Calu3 (cell line): ENCODE results near the gene COL11A1. TPM values are rescaled to one million over a fixed set of nuclear protein-coding genes. Genes with fewer than 3 reads are reported as not detected.

Experiments used
- BruUV-seq: library from RNA; stranded (reverse); fragments of 400-500 nt; replicated peaks from 2 replicates; lab custom pipeline; 2021; lab: Mats Ljungman, UMichigan
- CTCF ChIA-PET: fragments of 300-600 bp; sonication (Branson Sonifier 250); formaldehyde crosslinking; loops from one replicate; lab custom pipeline; 2022; ENCODE audit warnings: antibody characterized with exemption; lab: Charles Lee
- DNase-seq: peaks from one replicate; pipeline ENCODE4 v3.0.0; 2022
- H3K27ac Mint-ChIP-seq: one replicate; pipeline ENCODE4 v1.8.0; 2022; ENCODE audit warnings: mixed read lengths; ENCODE audit not compliant: unreplicated experiment
- H3K27me3 Mint-ChIP-seq: one replicate; pipeline ENCODE4 v1.8.0; 2022; ENCODE audit warnings: mixed read lengths; ENCODE audit not compliant: unreplicated experiment
- H3K36me3 Mint-ChIP-seq: one replicate; pipeline ENCODE4 v1.8.0; 2022; ENCODE audit warnings: mild to moderate bottlenecking, moderate library complexity, mixed read lengths; ENCODE audit not compliant: insufficient read depth, unreplicated experiment
- H3K4me1 Mint-ChIP-seq: one replicate; pipeline ENCODE4 v1.8.0; 2022; ENCODE audit warnings: mild to moderate bottlenecking, low read depth, mixed read lengths; ENCODE audit not compliant: unreplicated experiment
- H3K4me3 Mint-ChIP-seq: one replicate; pipeline ENCODE4 v1.8.0; 2022; ENCODE audit warnings: mild to moderate bottlenecking, low read depth, moderate library complexity, mixed read lengths; ENCODE audit not compliant: unreplicated experiment
- H3K9me3 Mint-ChIP-seq: one replicate; pipeline ENCODE4 v1.8.0; 2022; ENCODE audit warnings: low read depth, mixed read lengths; ENCODE audit not compliant: unreplicated experiment
- CTCF ChIP-seq: fragments of 200-600 bp; IDR thresholded peaks from one replicate; pipeline ENCODE4 v1.8.0; 2022; ENCODE audit warnings: antibody characterized with exemption; ENCODE audit not compliant: unreplicated experiment
- intact Hi-C: fragments of 100-400 bp; cut with micrococcal nuclease; formaldehyde crosslinking; loops from one replicate; pipeline ENCODE4 v1.10.0; 2022; ENCODE audit not compliant: unreplicated experiment
- total RNA-seq: library from RNA; stranded (reverse); gene quantifications from 2 replicates; pipeline ENCODE4 v1.2.3, GENCODE V29; 2022

The COL11A1 gene
- total RNA-seq, 1 experiment from 2014 or later = not detected

- H3K4me1 Mint-ChIP-seq = no peaks in the 10 kb centered on the region
- no peaks in the 10 kb centered on the region for H3K36me3 Mint-ChIP-seq
- CTCF ChIA-PET = no interaction called here
- no peaks in the 10 kb centered on the region for H3K27me3 Mint-ChIP-seq
- intact Hi-C loops = no loop called here
- DNase-seq = no peak
- no peak overlapping the region for H3K4me3 Mint-ChIP-seq
- peaks cover 10% of the 10 kb centered on the region for H3K9me3 Mint-ChIP-seq
- no peak overlapping the region for H3K27ac Mint-ChIP-seq
- BruUV-seq = no TSS peak
- no peak for TF ChIP-seq CTCF
Observed at GRCh38 chr1:102872097-102872496, 236.2 kb downstream of the COL11A1 start.

- no peaks in the 10 kb centered on the region for H3K36me3 Mint-ChIP-seq
- H3K4me3 Mint-ChIP-seq = no peak overlapping the region
- intact Hi-C loops = no loop called here
- no peaks in the 10 kb centered on the region for H3K27me3 Mint-ChIP-seq
- H3K4me1 Mint-ChIP-seq = no peaks in the 10 kb centered on the region
- H3K9me3 Mint-ChIP-seq = peaks cover 9% of the 10 kb centered on the region
- no peak for DNase-seq
- TF ChIP-seq CTCF = no peak
- no TSS peak for BruUV-seq
- CTCF ChIA-PET = no interaction called here
- H3K27ac Mint-ChIP-seq = no peak overlapping the region
Observed at GRCh38 chr1:102863704-102864103, 244.6 kb downstream of the COL11A1 start.

- intact Hi-C loops = no loop called here
- Mint-ChIP-seq H3K27ac (no peak overlapping the region), H3K36me3 (no peaks in the 10 kb centered on the region)
Observed at GRCh38 chr1:102861247-102861646, 247.1 kb downstream of the COL11A1 start.

GRCh38 chr1:102858695-102859094, 249.6 kb downstream of the COL11A1 start:
- CTCF ChIA-PET = no interaction called here
- Mint-ChIP-seq H3K27ac (no peak overlapping the region), H3K27me3 (no peaks in the 10 kb centered on the region), H3K4me1 (no peaks in the 10 kb centered on the region), H3K36me3 (no peaks in the 10 kb centered on the region), H3K4me3 (no peak overlapping the region), H3K9me3 (peaks cover 8% of the 10 kb centered on the region)
- DNase-seq = no peak
- no peak for TF ChIP-seq CTCF
- BruUV-seq = no TSS peak
- intact Hi-C loops = no loop called here

More at GRCh38 chr1:102861247-102861646, 247.1 kb downstream of the COL11A1 start:
- BruUV-seq = no TSS peak
- no peak overlapping the region for H3K4me3 Mint-ChIP-seq
- no peaks in the 10 kb centered on the region for H3K27me3 Mint-ChIP-seq
- CTCF ChIA-PET = no interaction called here
- DNase-seq = no peak
- H3K9me3 Mint-ChIP-seq = peaks cover 6% of the 10 kb centered on the region
- no peaks in the 10 kb centered on the region for H3K4me1 Mint-ChIP-seq
- no peak for TF ChIP-seq CTCF
